GM21515 (cell line): ENCODE measurements around the gene RECQL.
"Not testable (repeated sequence)": the region's sequence is repeated elsewhere in the genome, so short reads cannot be mapped to it uniquely, and the experiment has no call there.

ENCODE experiments used
- ATAC-seq: cut with Tn5 transposase; IDR thresholded peaks from one replicate; pipeline ENCODE4 v1.9.1; 2021; ENCODE audit not compliant: unreplicated experiment

The RECQL gene

GRCh38 chr12:21505888-21506287, 4.5 kb upstream of the RECQL start:
- ATAC-seq, result no peak

- no peak for ATAC-seq
Observed at GRCh38 chr12:21502872-21503271, 1.4 kb upstream of the RECQL start.

GRCh38 chr12:21502164-21502496, 695 bp upstream of the RECQL start:
- ATAC-seq, result peak; percentile 7

GRCh38 chr12:21500786-21501257, 613 bp downstream of the RECQL start:
- peak; percentile 0 for ATAC-seq

GRCh38 chr12:21499765-21500164, 1.7 kb downstream of the RECQL start:
- ATAC-seq, result no peak

GRCh38 chr12:21485998-21486397, 15.4 kb downstream of the RECQL start:
- no peak for ATAC-seq

- no peak for ATAC-seq
Observed at GRCh38 chr12:21483531-21483930, 17.9 kb downstream of the RECQL start.

- no peak for ATAC-seq
Observed at GRCh38 chr12:21478756-21479455, 22.5 kb downstream of the RECQL start.

GRCh38 chr12:21476949-21477348, 24.5 kb downstream of the RECQL start:
- ATAC-seq, result no peak

- ATAC-seq, result no peak
Observed at GRCh38 chr12:21475552-21475951, 25.9 kb downstream of the RECQL start.

GRCh38 chr12:21472197-21472823, 29.1 kb downstream of the RECQL start:
- no peak for ATAC-seq

GRCh38 chr12:21471294-21471693, 30.1 kb downstream of the RECQL start:
- no peak for ATAC-seq

GRCh38 chr12:21467334-21467733, 34.1 kb downstream of the RECQL start:
- not testable (repeated sequence) for ATAC-seq

- no peak for ATAC-seq
Observed at GRCh38 chr12:21459474-21459873, 42.0 kb downstream of the RECQL start.

GRCh38 chr12:21456291-21456780, 45.1 kb downstream of the RECQL start:
- no peak for ATAC-seq

- peak; percentile 86 for ATAC-seq
Observed at GRCh38 chr12:21453312-21453852, 48.1 kb downstream of the RECQL start.

GRCh38 chr12:21451529-21451928, 49.9 kb downstream of the RECQL start:
- no peak for ATAC-seq

- no peak for ATAC-seq
Observed at GRCh38 chr12:21444193-21445146, 57.0 kb downstream of the RECQL start.

- no peak for ATAC-seq
Observed at GRCh38 chr12:21439347-21439746, 62.1 kb downstream of the RECQL start.

- ATAC-seq, result no peak
Observed at GRCh38 chr12:21438643-21439042, 62.8 kb downstream of the RECQL start.

- no peak for ATAC-seq
Observed at GRCh38 chr12:21434699-21435098, 66.7 kb downstream of the RECQL start.
